Body of pancreas (tissue), 4 donors: ENCODE measurements around the gene ALPI. TPM values are rescaled to one million over a fixed set of nuclear protein-coding genes. Genes with fewer than 3 reads are reported as not detected.

ENCODE experiments used
- ATAC-seq: fragments of 150-250 bp; one replicate; pipeline ENCODE4 v1.9.1; 2016
- DNase-seq, 4 donors: peaks; one replicate each; pipeline ENCODE4 v3.0.0-alpha.2; 2019
- H3K27ac ChIP-seq, 4 donors: fragments of 200-600 bp; sonication (generic); 1 replicate in 3 of 4; 2 replicates in 1 of 4; pipeline versions ENCODE4 v1.5.1 to v1.6.1; 2016 to 2019; ENCODE audit warnings: mild to moderate bottlenecking in 1 of 4, mixed read lengths in 1 of 4, moderate library complexity in 1 of 4
- H3K27me3 ChIP-seq, 2 donors: fragments of 200-600 bp; sonication (generic); one replicate each; pipeline ENCODE4 v1.6.0; 2016; ENCODE audit warnings: mild to moderate bottlenecking in 1 of 2
- H3K36me3 ChIP-seq, 2 donors: fragments of 200-600 bp; sonication (generic); replicated peaks in 1 of 2; 2 replicates each; pipeline ENCODE4 v1.5.1; 2016; ENCODE audit warnings: low read depth in 2 of 2; ENCODE audit not compliant: insufficient read depth in 1 of 2
- H3K4me1 ChIP-seq: fragments of 200-600 bp; sonication (generic); one replicate; pipeline ENCODE4 v1.6.0; 2016
- H3K4me3 ChIP-seq, 2 donors: fragments of 200-600 bp; sonication (generic); 1 replicate in 1 of 2; 2 replicates in 1 of 2; pipeline ENCODE4 v1.5.1; 2016 to 2019
- H3K9me3 ChIP-seq, 3 donors: fragments of 200-600 bp; sonication (generic); 1 replicate in 2 of 3; 2 replicates in 1 of 3; pipeline ENCODE4 v1.5.1; 2016
- POLR2A ChIP-seq, 3 donors: fragments of 450-650 bp; IDR thresholded peaks; one replicate each; pipeline ENCODE4 v1.6.1; 2016; ENCODE audit warnings: antibody characterized with exemption in 3 of 3, mild to moderate bottlenecking in 2 of 3
- WGBS, 2 donors: methylation state at CpG; one replicate each; pipeline ENCODE4 v1.1.5; 2017; 5-methylcytosine and 5-hydroxymethylcytosine counted together
- intact Hi-C: fragments of 100-400 bp; cut with DNase I; formaldehyde crosslinking; loops from one replicate; pipeline ENCODE4 v1.15.1; 2023
- total RNA-seq, 2 donors: library from RNA; depleted of rRNA; stranded (reverse); fragments of >200 nt; gene quantifications; one replicate each; pipeline ENCODE4 v1.1.0, GENCODE V29; 2016
- TF ChIP-seq, protein P1 (sequence below), 7 experiments: fragments of 450-650 bp in 4 of 7; fragments of 200-600 bp in 3 of 7; sonication (generic) in 3 of 7; IDR thresholded peaks; one replicate each; pipeline ENCODE4 v1.5.1; 2016 to 2019; ENCODE audit warnings: antibody characterized with exemption in 7 of 7

Gene ALPI
- total RNA-seq, 2 donors from 2014 or later = not detected

- no peak for ATAC-seq
- Histone ChIP-seq H3K27ac (no peak overlapping the region), H3K27me3 (no peaks in the 10 kb centered on the region), H3K9me3 (no peaks in the 10 kb centered on the region), H3K4me3 (no peak overlapping the region), H3K36me3 (no peaks in the 10 kb centered on the region), H3K4me1 (no peaks in the 10 kb centered on the region)
- TF ChIP-seq, protein P1, sequence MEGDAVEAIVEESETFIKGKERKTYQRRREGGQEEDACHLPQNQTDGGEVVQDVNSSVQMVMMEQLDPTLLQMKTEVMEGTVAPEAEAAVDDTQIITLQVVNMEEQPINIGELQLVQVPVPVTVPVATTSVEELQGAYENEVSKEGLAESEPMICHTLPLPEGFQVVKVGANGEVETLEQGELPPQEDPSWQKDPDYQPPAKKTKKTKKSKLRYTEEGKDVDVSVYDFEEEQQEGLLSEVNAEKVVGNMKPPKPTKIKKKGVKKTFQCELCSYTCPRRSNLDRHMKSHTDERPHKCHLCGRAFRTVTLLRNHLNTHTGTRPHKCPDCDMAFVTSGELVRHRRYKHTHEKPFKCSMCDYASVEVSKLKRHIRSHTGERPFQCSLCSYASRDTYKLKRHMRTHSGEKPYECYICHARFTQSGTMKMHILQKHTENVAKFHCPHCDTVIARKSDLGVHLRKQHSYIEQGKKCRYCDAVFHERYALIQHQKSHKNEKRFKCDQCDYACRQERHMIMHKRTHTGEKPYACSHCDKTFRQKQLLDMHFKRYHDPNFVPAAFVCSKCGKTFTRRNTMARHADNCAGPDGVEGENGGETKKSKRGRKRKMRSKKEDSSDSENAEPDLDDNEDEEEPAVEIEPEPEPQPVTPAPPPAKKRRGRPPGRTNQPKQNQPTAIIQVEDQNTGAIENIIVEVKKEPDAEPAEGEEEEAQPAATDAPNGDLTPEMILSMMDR (IDR thresholded peaks at IDR 0.05) = no peak
- TF ChIP-seq POLR2A (IDR thresholded peaks at IDR 0.05) = no peak
- intact Hi-C loops = no loop called here
- no peak for DNase-seq
- 76 to 80% methylated on average over 10 of the region's 10 CpGs for WGBS, 2 donors
Measured at GRCh38 chr2:232493701-232494474, 37.9 kb downstream of the ALPI start.

DNA sequence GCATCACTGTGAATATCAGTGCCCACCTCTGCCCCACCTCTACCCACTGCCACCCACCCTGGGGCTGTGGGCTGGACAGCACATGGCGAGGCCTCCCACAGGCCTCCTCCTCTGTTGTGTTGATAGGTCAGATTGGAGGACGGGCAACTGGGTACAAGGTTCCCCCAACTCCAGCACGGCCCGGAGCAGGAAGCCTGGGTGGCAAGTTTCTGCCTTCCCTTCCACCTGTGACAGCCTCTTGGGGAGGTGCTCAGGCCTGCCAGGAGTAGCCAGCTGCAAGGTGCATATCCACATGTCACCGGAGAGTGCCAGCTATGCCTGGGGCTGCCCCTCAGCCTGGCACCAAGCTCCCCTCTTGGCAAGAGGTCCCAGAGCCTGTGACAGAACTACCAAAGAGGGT, 38.6 kb downstream of the ALPI start:
- Histone ChIP-seq H3K4me3 (no peak overlapping the region), H3K27me3 (no peaks in the 10 kb centered on the region), H3K4me1 (no peaks in the 10 kb centered on the region), H3K36me3 (no peaks in the 10 kb centered on the region), H3K9me3 (no peaks in the 10 kb centered on the region), H3K27ac (no peak overlapping the region)
- WGBS, 2 donors = 77 to 83% methylated on average over 2 of the region's 5 CpGs
- DNase-seq (no peak), ATAC-seq (no peak)
- intact Hi-C loops = no loop called here
- TF ChIP-seq, protein P1 (IDR thresholded peaks at IDR 0.05) = no peak
- TF ChIP-seq POLR2A (IDR thresholded peaks at IDR 0.05) = no peak

- H3K9me3 ChIP-seq = no peaks in the 10 kb centered on the region
- no peak overlapping the region for H3K4me3 ChIP-seq
- no peaks in the 10 kb centered on the region for H3K4me1 ChIP-seq
- no peak for TF ChIP-seq POLR2A (IDR thresholded peaks at IDR 0.05)
- TF ChIP-seq, protein P1 (IDR thresholded peaks at IDR 0.05) = no peak
- H3K27me3 ChIP-seq = no peaks in the 10 kb centered on the region
- H3K36me3 ChIP-seq = no peaks in the 10 kb centered on the region
- DNase-seq (no peak), ATAC-seq (no peak)
- no peak overlapping the region for H3K27ac ChIP-seq
- intact Hi-C loops = no loop called here
- 82 to 84% methylated on average over 7 of the region's 7 CpGs for WGBS, 2 donors
Measured at GRCh38 chr2:232495292-232495691, 39.3 kb downstream of the ALPI start.

GRCh38 chr2:232496501-232497270, 40.7 kb downstream of the ALPI start:
- intact Hi-C loops = no loop called here
- Histone ChIP-seq H3K27ac (no peak overlapping the region), H3K4me3 (no peak overlapping the region), H3K36me3 (no peaks in the 10 kb centered on the region), H3K9me3 (no peaks in the 10 kb centered on the region), H3K27me3 (no peaks in the 10 kb centered on the region), H3K4me1 (peaks cover 8% of the 10 kb centered on the region)
- TF ChIP-seq, protein P1 (IDR thresholded peaks at IDR 0.05) = no peak
- no peak for TF ChIP-seq POLR2A (IDR thresholded peaks at IDR 0.05)
- WGBS, 2 donors = 73 to 78% methylated on average over 6 to 20 of the region's 20 CpGs
- DNase-seq = no peak
- ATAC-seq = no peak
